ENCODE data around the gene HNRNPUL2. TPM values are rescaled to one million over a fixed set of nuclear protein-coding genes. Genes with fewer than 3 reads are reported as not detected.
"Not testable (repeated sequence)": the region's sequence is repeated elsewhere in the genome, so short reads cannot be mapped to it uniquely, and the experiment has no call there.

The HNRNPUL2 gene
- polyA plus RNA-seq, 1 experiment = 28.2 TPM

- no peak for TF ChIP-seq CTCF (IDR thresholded peaks at IDR 0.05; ENCODE audit: low read depth, low read length)
- no peaks in the 10 kb centered on the region for H3K27me3 ChIP-seq (ENCODE audit: control insufficient read depth, insufficient read depth, low read length)
- no peak for DNase-seq (ENCODE audit: low read depth, low spot score)
- ChIA-PET CTCF (no interaction called here), POLR2A (interaction anchor here (1.2 to 1.4 kb wide), 3 partner anchors 28 to 134 kb away, joined by 3 to 5 read pairs (median 4); no protein-coding TSS in a partner anchor)
- peak within 1 kb of the TSS; percentile 21 for H3K27ac ChIP-seq (ENCODE audit: low read depth, low read length)
- no peaks in the 10 kb centered on the region for H3K9me3 ChIP-seq (ENCODE audit: control insufficient read depth, insufficient read depth, low read length)
- peak within 1 kb of the TSS; percentile 52 for H3K4me3 ChIP-seq (ENCODE audit: low read depth, low read length)
Observed at GRCh38 chr11:62707277-62707861, 19.9 kb downstream of the HNRNPUL2 start, which contains the start of the genes BSCL2 and GNG3. TSS of gene BSCL2 (minus strand) at chr11:62707424. CDS start at chr11:62707195, 229 bp downstream. TSS of gene GNG3 (plus strand) at chr11:62707676. CDS start at chr11:62708296, 620 bp downstream.

GRCh38 chr11:62706850-62707247 is 20.4 kb downstream of the HNRNPUL2 start:
- Histone ChIP-seq H3K27ac (ENCODE audit: low read depth, low read length) (no peak overlapping the region), H3K4me3 (ENCODE audit: low read depth, low read length) (no peak overlapping the region), H3K9me3 (ENCODE audit: control insufficient read depth, insufficient read depth, low read length) (no peaks in the 10 kb centered on the region), H3K27me3 (ENCODE audit: control insufficient read depth, insufficient read depth, low read length) (no peaks in the 10 kb centered on the region)
- DNase-seq (ENCODE audit: low read depth, low spot score) = no peak
- ChIA-PET CTCF (interaction anchor here (1.3 to 2.1 kb wide), 2 partner anchors 12 to 14 kb away, joined by 3 to 14 read pairs; no protein-coding TSS in a partner anchor), POLR2A (interaction anchor here (0.6 to 2.1 kb wide), 9 partner anchors 8 to 134 kb away, joined by 3 to 26 read pairs (median 4); partner anchors contain the start of genes C11orf98, CSKMT, EEF1G and LRRN4CL)
- no peak for TF ChIP-seq CTCF (IDR thresholded peaks at IDR 0.05; ENCODE audit: low read depth, low read length)

GRCh38 chr11:62705880-62706849 is 21.1 kb downstream of the HNRNPUL2 start:
- no peak for TF ChIP-seq CTCF (IDR thresholded peaks at IDR 0.05; ENCODE audit: low read depth, low read length)
- POLR2A ChIA-PET = interaction anchor here (0.6 to 2.1 kb wide), 16 partner anchors 9 to 323 kb away, joined by 3 to 26 read pairs (median 4); partner anchors contain the start of genes C11orf98, CSKMT, EEF1G and HNRNPUL2
- Histone ChIP-seq H3K9me3 (ENCODE audit: control insufficient read depth, insufficient read depth, low read length) (no peaks in the 10 kb centered on the region), H3K4me3 (ENCODE audit: low read depth, low read length) (peak overlapping the region; percentile 76), H3K27ac (ENCODE audit: low read depth, low read length) (peak overlapping the region; percentile 86), H3K27me3 (ENCODE audit: control insufficient read depth, insufficient read depth, low read length) (no peaks in the 10 kb centered on the region)
- DNase-seq (ENCODE audit: low read depth, low spot score) = peak; percentile 79
- CTCF ChIA-PET = interaction anchor here (1.1 to 2.1 kb wide), 5 partner anchors 10 to 312 kb away, joined by 3 to 14 read pairs (median 3); partner anchors contain the start of genes HNRNPUL2 and TTC9C

GRCh38 chr11:62705413-62705812 is 21.8 kb downstream of the HNRNPUL2 start:
- TF ChIP-seq CTCF (IDR thresholded peaks at IDR 0.05; ENCODE audit: low read depth, low read length) = no peak
- POLR2A ChIA-PET = interaction anchor here (0.6 to 2.1 kb wide), 10 partner anchors 13 to 322 kb away, joined by 3 to 26 read pairs (median 5); partner anchors contain the start of genes C11orf98, CSKMT, EEF1G and HNRNPUL2
- CTCF ChIA-PET = interaction anchor here (1.1 to 2.1 kb wide), 5 partner anchors 9 to 311 kb away, joined by 3 to 14 read pairs (median 3); partner anchors contain the start of genes HNRNPUL2 and TTC9C
- H3K9me3 ChIP-seq (ENCODE audit: control insufficient read depth, insufficient read depth, low read length) = no peaks in the 10 kb centered on the region
- peak overlapping the region; percentile 76 for H3K4me3 ChIP-seq (ENCODE audit: low read depth, low read length)
- H3K27me3 ChIP-seq (ENCODE audit: control insufficient read depth, insufficient read depth, low read length) = no peaks in the 10 kb centered on the region
- no peak for DNase-seq (ENCODE audit: low read depth, low spot score)
- peak overlapping the region; percentile 86 for H3K27ac ChIP-seq (ENCODE audit: low read depth, low read length)

- H3K4me3 ChIP-seq (ENCODE audit: low read depth, low read length); H3K9me3 ChIP-seq (ENCODE audit: control insufficient read depth, insufficient read depth, low read length); POLR2A ChIA-PET; H3K27me3 ChIP-seq (ENCODE audit: control insufficient read depth, insufficient read depth, low read length); DNase-seq (ENCODE audit: low read depth, low spot score); H3K27ac ChIP-seq (ENCODE audit: low read depth, low read length): not testable (repeated sequence)
- CTCF ChIA-PET = interaction anchor here (0.6 to 2.8 kb wide), 4 partner anchors 10 to 158 kb away, joined by 3 to 22 read pairs (median 4); no protein-coding TSS in a partner anchor
Observed at GRCh38 chr11:62703921-62704320, 23.3 kb downstream of the HNRNPUL2 start.

Data from AG04450 (cell line).